ENCODE results near the gene PTPRC.

GRCh38 chr1:198729195-198729863, 90.5 kb downstream of the PTPRC start:
- TF ChIP-seq CTCF (IDR thresholded peaks at IDR 0.05) (no peak), POLR2AphosphoS5 (IDR thresholded peaks at IDR 0.05) (no peak), POLR2A (IDR thresholded peaks at IDR 0.05) (no peak)

All from suprapubic skin (tissue), 4 donors.